ENCODE measurements around the gene CDH4. TPM values are rescaled to one million over a fixed set of nuclear protein-coding genes. Genes with fewer than 3 reads are reported as not detected.

The CDH4 gene
- total RNA-seq, 6 experiments from 2014 or later: 5.8 to 12.8 (median 10.9) TPM

GRCh38 chr20:61630816-61631215 is 378.8 kb downstream of the CDH4 start:
- Mint-ChIP-seq H3K9me3 (peaks cover 17% of the 10 kb centered on the region), H3K4me3 (no peak overlapping the region), H3K36me3 (ENCODE audit: low read depth) (no peaks in the 10 kb centered on the region), H3K27me3 (ENCODE audit: insufficient read depth) (peaks cover 9% of the 10 kb centered on the region), H3K27ac (no peak overlapping the region), H3K4me1 (ENCODE audit: low read depth) (no peaks in the 10 kb centered on the region)
- no peak for DNase-seq
- no peak for TF ChIP-seq CTCF (IDR thresholded peaks at IDR 0.05)

GRCh38 chr20:61631751-61632150 is 379.7 kb downstream of the CDH4 start:
- H3K36me3 Mint-ChIP-seq (ENCODE audit: low read depth): no peaks in the 10 kb centered on the region
- H3K4me1 Mint-ChIP-seq (ENCODE audit: low read depth): no peaks in the 10 kb centered on the region
- no peak overlapping the region for H3K4me3 Mint-ChIP-seq
- TF ChIP-seq CTCF (IDR thresholded peaks at IDR 0.05): no peak
- peaks cover 17% of the 10 kb centered on the region for H3K9me3 Mint-ChIP-seq
- DNase-seq: no peak
- peaks cover 9% of the 10 kb centered on the region for H3K27me3 Mint-ChIP-seq (ENCODE audit: insufficient read depth)
- no peak overlapping the region for H3K27ac Mint-ChIP-seq

- Mint-ChIP-seq H3K27ac (no peak overlapping the region), H3K36me3 (ENCODE audit: low read depth) (no peaks in the 10 kb centered on the region), H3K9me3 (peaks cover 17% of the 10 kb centered on the region), H3K4me3 (no peak overlapping the region), H3K27me3 (ENCODE audit: insufficient read depth) (peaks cover 8% of the 10 kb centered on the region), H3K4me1 (ENCODE audit: low read depth) (no peaks in the 10 kb centered on the region)
- no peak for TF ChIP-seq CTCF (IDR thresholded peaks at IDR 0.05)
- no peak for DNase-seq
Observed at GRCh38 chr20:61633004-61633403, 380.9 kb downstream of the CDH4 start.

- H3K4me1 Mint-ChIP-seq (ENCODE audit: low read depth): peaks cover 7% of the 10 kb centered on the region
- no peak for TF ChIP-seq CTCF (IDR thresholded peaks at IDR 0.05)
- no peak overlapping the region for H3K27ac Mint-ChIP-seq
- H3K27me3 Mint-ChIP-seq (ENCODE audit: insufficient read depth): peaks cover 6% of the 10 kb centered on the region
- H3K36me3 Mint-ChIP-seq (ENCODE audit: low read depth): no peaks in the 10 kb centered on the region
- H3K9me3 Mint-ChIP-seq: peaks cover 21% of the 10 kb centered on the region
- H3K4me3 Mint-ChIP-seq: no peak overlapping the region
- DNase-seq: no peak
Observed at GRCh38 chr20:61634376-61635145, 382.5 kb downstream of the CDH4 start.

GRCh38 chr20:61635721-61636455 is 383.8 kb downstream of the CDH4 start:
- TF ChIP-seq CTCF (IDR thresholded peaks at IDR 0.05): no peak
- Mint-ChIP-seq H3K4me1 (ENCODE audit: low read depth) (peaks cover 17% of the 10 kb centered on the region), H3K4me3 (no peak overlapping the region), H3K36me3 (ENCODE audit: low read depth) (peaks cover 6% of the 10 kb centered on the region; the same call in 1 of the 2 replicates), H3K27me3 (ENCODE audit: insufficient read depth) (peaks cover 6% of the 10 kb centered on the region), H3K27ac (no peak overlapping the region), H3K9me3 (peaks cover 27% of the 10 kb centered on the region)
- no peak for DNase-seq
